Naive thymus-derived CD4-positive, alpha-beta T cell (primary cell): ENCODE results near the gene NPAS2. TPM values are rescaled to one million over a fixed set of nuclear protein-coding genes. Genes with fewer than 3 reads are reported as not detected.

Experiments
- ATAC-seq: fragments of 150-1000 bp; cut with Tn5 transposase; 2 replicates; pipeline ENCODE4 v1.10.0; 2021; ENCODE audit warnings: mild to moderate bottlenecking, moderate library complexity
- CTCF ChIA-PET: fragments of 350-600 bp; sonication (Branson Sonifier 250); formaldehyde crosslinking; loops from one replicate; lab custom pipeline; 2021; ENCODE audit warnings: antibody characterized with exemption; lab: Charles Lee
- POLR2A ChIA-PET: fragments of 350-600 bp; sonication (Branson Sonifier 250); formaldehyde crosslinking; loops from one replicate; lab custom pipeline; 2021; ENCODE audit warnings: antibody characterized with exemption, inconsistent platforms; lab: Charles Lee
- DNase-seq, 9 donors: peaks; one replicate each; pipeline versions ENCODE4 v3.0.0 to v3.0.0-alpha.2; 2020 to 2022; ENCODE audit warnings: mixed read lengths in 1 of 9
- H3K27ac ChIP-seq: one replicate; pipeline ENCODE4 v1.7.0; 2013; ENCODE audit warnings: mild to moderate bottlenecking, low read depth, low read length, moderate library complexity
- H3K27me3 ChIP-seq, 2 donors: one replicate each; pipeline ENCODE4 v1.7.0; 2013; ENCODE audit warnings: low read length in 2 of 2, mild to moderate bottlenecking in 2 of 2, moderate library complexity in 2 of 2; ENCODE audit not compliant: control insufficient read depth in 2 of 2, insufficient read depth in 2 of 2
- H3K36me3 ChIP-seq, 3 experiments: 1 replicate in 2 of 3; 2 replicates in 1 of 3; pipeline ENCODE4 v1.7.0; 2013; ENCODE audit warnings: low read length in 3 of 3, mild to moderate bottlenecking in 3 of 3, moderate library complexity in 1 of 3; ENCODE audit not compliant: insufficient read depth in 3 of 3, control insufficient read depth in 2 of 3
- H3K4me1 ChIP-seq, 2 donors: one replicate each; pipeline ENCODE4 v1.7.0; 2013; ENCODE audit warnings: low read length in 2 of 2, mild to moderate bottlenecking in 2 of 2, moderate library complexity in 1 of 2; ENCODE audit not compliant: control insufficient read depth in 2 of 2, insufficient read depth in 2 of 2
- H3K4me3 ChIP-seq: 2 replicates; pipeline ENCODE4 v1.7.0; 2013; ENCODE audit warnings: mild to moderate bottlenecking, low read length
- H3K9me3 ChIP-seq, 3 experiments: 1 replicate in 2 of 3; 2 replicates in 1 of 3; pipeline ENCODE4 v1.7.0; 2013; ENCODE audit warnings: low read length in 3 of 3; ENCODE audit not compliant: control insufficient read depth in 2 of 3
- H3K27ac Mint-ChIP-seq, 9 donors: one replicate each; pipeline ENCODE4 v1.8.0; 2020 to 2022; ENCODE audit warnings: mixed read lengths in 9 of 9, mild to moderate bottlenecking in 8 of 9, moderate library complexity in 5 of 9, inconsistent platforms in 2 of 9
- H3K27me3 Mint-ChIP-seq, 5 donors: one replicate each; pipeline ENCODE4 v1.8.0; 2021 to 2022; ENCODE audit warnings: mixed read lengths in 5 of 5, mild to moderate bottlenecking in 1 of 5
- H3K36me3 Mint-ChIP-seq, 5 donors: one replicate each; pipeline ENCODE4 v1.8.0; 2020 to 2022; ENCODE audit warnings: mixed read lengths in 5 of 5, mild to moderate bottlenecking in 3 of 5, inconsistent platforms in 1 of 5
- H3K4me1 Mint-ChIP-seq, 7 donors: one replicate each; pipeline ENCODE4 v1.8.0; 2020 to 2022; ENCODE audit warnings: mixed read lengths in 7 of 7, mild to moderate bottlenecking in 3 of 7, inconsistent platforms in 1 of 7
- H3K4me3 Mint-ChIP-seq, 10 donors: one replicate each; pipeline ENCODE4 v1.8.0; 2020 to 2022; ENCODE audit warnings: mild to moderate bottlenecking in 10 of 10, mixed read lengths in 10 of 10, moderate library complexity in 6 of 10, inconsistent platforms in 2 of 10
- H3K9me3 Mint-ChIP-seq, 11 donors: one replicate each; pipeline ENCODE4 v1.8.0; 2020 to 2022; ENCODE audit warnings: mixed read lengths in 11 of 11, mild to moderate bottlenecking in 4 of 11, inconsistent platforms in 1 of 11, moderate library complexity in 1 of 11
- intact Hi-C, 2 donors: fragments of 100-400 bp; cut with micrococcal nuclease; formaldehyde crosslinking; loops; one replicate each; pipeline ENCODE4 v1.15.1; 2023
- polyA plus RNA-seq, 2 donors: library from polyadenylated mRNA; unstranded; fragments of 300-500 nt; fragmentation: Illumina TruSeq; gene quantifications; one replicate each; pipeline ENCODE4 v1.2.3, GENCODE V29; 2021
- total RNA-seq, 6 experiments: library from RNA in 5 of 6; stranded (reverse) in 5 of 6; gene quantifications; 1 replicate in 5 of 6; 2 replicates in 1 of 6; pipeline ENCODE4 v1.2.3 and lab custom pipeline; 2021 to 2026

The NPAS2 gene
- total and polyA plus RNA-seq, 7 experiments from 2014 or later: 1.2 to 15.0 (median 8.3) TPM

GRCh38 chr2:100924122-100924519 is 104.2 kb downstream of the NPAS2 start:
- peak overlapping the region in 7 of 10 donors; percentile 13 to 60 (median 50) for H3K4me3 Mint-ChIP-seq
- peak overlapping the region; percentile 31 for H3K4me3 ChIP-seq
- no peaks in the 10 kb centered on the region for H3K27me3 ChIP-seq
- H3K36me3 ChIP-seq: no peaks in the 10 kb centered on the region
- peaks cover 0 to 28% (median 6%) of the 10 kb centered on the region in 5 donors for H3K36me3 Mint-ChIP-seq
- peak overlapping the region; percentile 63 to 92 (median 89) for H3K27ac Mint-ChIP-seq
- H3K27me3 Mint-ChIP-seq: no peaks in the 10 kb centered on the region
- no peaks in the 10 kb centered on the region for H3K9me3 Mint-ChIP-seq
- H3K4me1 Mint-ChIP-seq: peaks cover 4 to 18% (median 6%) of the 10 kb centered on the region in 7 donors
- peak overlapping the region; percentile 12 for H3K27ac ChIP-seq
- H3K4me1 ChIP-seq: no peaks in the 10 kb centered on the region
- DNase-seq (no peak), ATAC-seq (no peak)
- CTCF ChIA-PET: interaction anchor here (0.7 kb wide), 1 partner anchor 281 kb away, joined by 3 read pairs; no protein-coding TSS in a partner anchor
- intact Hi-C loops: no loop called here
- H3K9me3 ChIP-seq: no peaks in the 10 kb centered on the region
- POLR2A ChIA-PET: interaction anchor here (1.3 kb wide), 1 partner anchor 17 kb away, joined by 4 read pairs; no protein-coding TSS in a partner anchor

- peak overlapping the region; percentile 12 for H3K27ac ChIP-seq
- intact Hi-C loops: no loop called here
- H3K4me3 ChIP-seq: peak overlapping the region; percentile 31
- no peaks in the 10 kb centered on the region for H3K9me3 Mint-ChIP-seq
- DNase-seq (peak in 6 of 9 donors; percentile 4 to 41 (median 25)), ATAC-seq (peak; percentile 78)
- H3K27me3 ChIP-seq: no peaks in the 10 kb centered on the region
- no peaks in the 10 kb centered on the region for H3K36me3 ChIP-seq
- peak overlapping the region in 9 of 10 donors; percentile 13 to 60 (median 52) for H3K4me3 Mint-ChIP-seq
- no peaks in the 10 kb centered on the region for H3K27me3 Mint-ChIP-seq
- H3K27ac Mint-ChIP-seq: peak overlapping the region; percentile 63 to 92 (median 89)
- H3K4me1 Mint-ChIP-seq: peaks cover 3 to 18% (median 6%) of the 10 kb centered on the region in 7 donors
- CTCF ChIA-PET: interaction anchor here (0.7 kb wide), 1 partner anchor 281 kb away, joined by 3 read pairs; no protein-coding TSS in a partner anchor
- H3K9me3 ChIP-seq: no peaks in the 10 kb centered on the region
- POLR2A ChIA-PET: interaction anchor here (0.6 to 1.3 kb wide), 2 partner anchors 17 to 92 kb away, joined by 3 to 4 read pairs; no protein-coding TSS in a partner anchor
- H3K4me1 ChIP-seq: no peaks in the 10 kb centered on the region
- peaks cover 0 to 31% (median 6%) of the 10 kb centered on the region in 5 donors for H3K36me3 Mint-ChIP-seq
Observed at GRCh38 chr2:100924520-100925451, 104.8 kb downstream of the NPAS2 start.

- no peaks in the 10 kb centered on the region for H3K36me3 ChIP-seq
- no peak for DNase-seq
- Mint-ChIP-seq H3K4me1 (peaks cover 0 to 18% (median 6%) of the 10 kb centered on the region in 7 donors), H3K9me3 (no peaks in the 10 kb centered on the region), H3K27me3 (no peaks in the 10 kb centered on the region), H3K36me3 (peaks cover 0 to 38% (median 6%) of the 10 kb centered on the region in 5 donors), H3K27ac (no peak overlapping the region), H3K4me3 (no peak overlapping the region)
- H3K9me3 ChIP-seq: no peaks in the 10 kb centered on the region
- ChIA-PET CTCF (no interaction called here), POLR2A (no interaction called here)
- intact Hi-C loops: no loop called here
- no peaks in the 10 kb centered on the region for H3K27me3 ChIP-seq
- H3K4me1 ChIP-seq: no peaks in the 10 kb centered on the region
- no peak for ATAC-seq
- H3K4me3 ChIP-seq: no peak overlapping the region
- no peak overlapping the region for H3K27ac ChIP-seq
Observed at GRCh38 chr2:100928235-100928634, 108.3 kb downstream of the NPAS2 start.

- Mint-ChIP-seq H3K4me3 (no peak overlapping the region), H3K4me1 (peaks cover 0 to 14% (median 7%) of the 10 kb centered on the region in 7 donors), H3K27me3 (no peaks in the 10 kb centered on the region), H3K36me3 (peaks cover 0 to 42% (median 6%) of the 10 kb centered on the region in 5 donors), H3K9me3 (no peaks in the 10 kb centered on the region), H3K27ac (no peak overlapping the region)
- intact Hi-C loops: no loop called here
- no peaks in the 10 kb centered on the region for H3K36me3 ChIP-seq
- H3K4me1 ChIP-seq: no peaks in the 10 kb centered on the region
- no peak overlapping the region for H3K4me3 ChIP-seq
- ChIA-PET POLR2A (no interaction called here), CTCF (interaction anchor here (1.0 kb wide), 1 partner anchor 12 kb away, joined by 3 read pairs; no protein-coding TSS in a partner anchor)
- no peak overlapping the region for H3K27ac ChIP-seq
- H3K27me3 ChIP-seq: no peaks in the 10 kb centered on the region
- no peaks in the 10 kb centered on the region for H3K9me3 ChIP-seq
- DNase-seq (no peak), ATAC-seq (no peak)
Observed at GRCh38 chr2:100929147-100929546, 109.2 kb downstream of the NPAS2 start.

GRCh38 chr2:100934504-100935371 is 114.8 kb downstream of the NPAS2 start:
- Mint-ChIP-seq H3K36me3 (peaks cover 0 to 33% (median 6%) of the 10 kb centered on the region in 5 donors), H3K4me3 (no peak overlapping the region), H3K4me1 (peaks cover 0 to 9% (median 5%) of the 10 kb centered on the region in 7 donors), H3K9me3 (no peaks in the 10 kb centered on the region), H3K27ac (no peak overlapping the region), H3K27me3 (peaks cover 0 to 3% (median 0%) of the 10 kb centered on the region in 5 donors)
- POLR2A ChIA-PET: interaction anchor here (0.6 kb wide), 1 partner anchor 362 kb away, joined by 3 read pairs; no protein-coding TSS in a partner anchor
- Histone ChIP-seq H3K4me1 (no peaks in the 10 kb centered on the region), H3K27me3 (no peaks in the 10 kb centered on the region), H3K4me3 (no peak overlapping the region), H3K9me3 (no peaks in the 10 kb centered on the region), H3K36me3 (no peaks in the 10 kb centered on the region), H3K27ac (no peak overlapping the region)
- DNase-seq: no peak
- no peak for ATAC-seq
- intact Hi-C loops: no loop called here
- CTCF ChIA-PET: no interaction called here

- intact Hi-C loops: no loop called here
- POLR2A ChIA-PET: interaction anchor here (0.6 kb wide), 1 partner anchor 361 kb away, joined by 3 read pairs; no protein-coding TSS in a partner anchor
- H3K36me3 Mint-ChIP-seq: peaks cover 0 to 33% (median 6%) of the 10 kb centered on the region in 5 donors
- Histone ChIP-seq H3K9me3 (no peaks in the 10 kb centered on the region), H3K4me1 (peaks cover 0 to 5% of the 10 kb centered on the region in 2 donors), H3K36me3 (no peaks in the 10 kb centered on the region), H3K27me3 (no peaks in the 10 kb centered on the region), H3K4me3 (no peak overlapping the region), H3K27ac (no peak overlapping the region)
- H3K27me3 Mint-ChIP-seq: peaks cover 0 to 3% (median 0%) of the 10 kb centered on the region in 5 donors
- no peak overlapping the region for H3K27ac Mint-ChIP-seq
- no peaks in the 10 kb centered on the region for H3K9me3 Mint-ChIP-seq
- CTCF ChIA-PET: no interaction called here
- ATAC-seq: no peak
- H3K4me3 Mint-ChIP-seq: no peak overlapping the region
- DNase-seq: no peak
- H3K4me1 Mint-ChIP-seq: peaks cover 2 to 14% (median 9%) of the 10 kb centered on the region in 7 donors
Observed at GRCh38 chr2:100935372-100935752, 115.4 kb downstream of the NPAS2 start.
